ENCODE data around the gene CD164L2. TPM values are rescaled to one million over a fixed set of nuclear protein-coding genes. Genes with fewer than 3 reads are reported as not detected.
"Not testable (repeated sequence)": the region's sequence is repeated elsewhere in the genome, so short reads cannot be mapped to it uniquely, and the experiment has no call there.

Gene CD164L2
- total RNA-seq (2014; rRNA removed; shearing (Covaris generic)): not detected in 2 replicates

DNA sequence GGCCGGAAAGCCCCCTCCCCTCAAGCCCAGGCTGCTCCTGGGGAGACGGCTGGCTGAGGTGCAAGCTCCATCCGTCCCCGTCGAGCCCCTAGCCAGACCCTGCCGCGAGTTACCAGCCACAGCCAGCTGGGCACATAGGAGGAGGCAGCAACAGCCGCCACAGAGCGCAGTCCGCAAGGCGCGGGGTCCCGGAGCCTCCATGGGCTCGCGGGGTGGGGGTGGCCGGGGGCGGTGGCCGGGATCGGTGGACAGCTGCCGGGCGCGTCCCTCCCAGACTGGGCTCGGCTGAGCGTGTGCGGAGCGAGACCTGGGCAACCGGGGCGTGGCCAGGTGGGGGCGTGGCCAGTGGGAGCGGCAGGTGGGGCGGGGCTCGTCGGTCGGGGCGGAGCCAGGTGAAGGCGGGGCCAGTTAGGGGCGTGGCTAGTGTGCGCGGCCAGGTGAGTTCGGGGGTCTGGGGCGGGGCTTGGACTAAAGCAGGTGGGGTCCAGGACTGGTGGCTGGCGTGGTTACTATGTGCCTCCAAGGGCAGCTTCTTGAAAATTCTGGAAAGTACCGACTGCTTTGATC lies at the start of gene CD164L2:
TSS of gene CD164L2 (minus strand) at position 295 of the 567 bp plus-strand sequence. CDS start at position 201, 94 bp downstream.
- DNase-seq (ENCODE audit: low read depth): no peak

GRCh38 chr1:27432725-27433124 lies 49.6 kb upstream of the CD164L2 start:
- not testable (repeated sequence) for DNase-seq (ENCODE audit: low read depth)

DNA sequence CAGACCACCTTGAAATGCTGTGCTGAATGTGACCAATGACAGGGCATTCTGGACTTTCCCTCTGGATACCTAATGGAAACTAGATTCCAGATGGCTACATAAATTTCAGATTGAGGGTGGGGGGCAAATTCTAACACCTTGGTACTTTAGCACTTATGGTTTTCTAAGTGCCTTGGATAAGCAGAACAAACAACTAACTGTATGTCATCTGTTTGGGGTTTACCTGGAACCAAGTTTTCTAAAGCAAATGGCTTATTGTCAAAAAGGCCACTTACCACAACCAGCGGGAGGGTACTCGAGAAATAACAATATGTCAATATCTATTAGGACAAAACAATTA lies 48.4 kb upstream of the CD164L2 start:
- no peak for DNase-seq (ENCODE audit: low read depth)

- DNase-seq (ENCODE audit: low read depth): peak; percentile 29
Measured at GRCh38 chr1:27430903-27431600, 47.9 kb upstream of the CD164L2 start.

DNA sequence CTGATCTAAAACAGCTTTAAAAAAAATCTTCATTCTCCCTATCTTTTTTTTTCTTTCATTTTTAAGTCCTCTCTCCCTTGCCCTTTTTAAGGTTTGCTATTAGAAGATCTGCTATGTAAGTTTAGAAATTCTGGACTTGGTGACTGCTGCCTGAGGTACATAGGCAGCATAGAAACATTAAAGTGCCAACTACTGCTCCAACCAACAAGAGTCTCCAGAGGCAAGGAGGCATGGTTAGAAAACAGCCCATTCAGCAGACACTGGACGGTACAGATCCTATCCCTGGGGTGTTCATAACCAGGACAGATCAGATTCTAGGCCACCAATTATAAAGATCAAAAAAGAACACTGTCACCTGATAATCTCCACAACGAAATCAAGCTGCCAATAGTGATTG lies 45.9 kb upstream of the CD164L2 start:
- DNase-seq (ENCODE audit: low read depth): no peak

- DNase-seq (ENCODE audit: low read depth): peak; percentile 87
Measured at GRCh38 chr1:27428316-27429028, 45.3 kb upstream of the CD164L2 start.

GRCh38 chr1:27427816-27428315 lies 44.7 kb upstream of the CD164L2 start:
- DNase-seq (ENCODE audit: low read depth): no peak

- no peak for DNase-seq (ENCODE audit: low read depth)
Measured at GRCh38 chr1:27427329-27427728, 44.2 kb upstream of the CD164L2 start.

GRCh38 chr1:27423709-27424108 lies 40.6 kb upstream of the CD164L2 start:
- no peak for DNase-seq (ENCODE audit: low read depth)

DNA sequence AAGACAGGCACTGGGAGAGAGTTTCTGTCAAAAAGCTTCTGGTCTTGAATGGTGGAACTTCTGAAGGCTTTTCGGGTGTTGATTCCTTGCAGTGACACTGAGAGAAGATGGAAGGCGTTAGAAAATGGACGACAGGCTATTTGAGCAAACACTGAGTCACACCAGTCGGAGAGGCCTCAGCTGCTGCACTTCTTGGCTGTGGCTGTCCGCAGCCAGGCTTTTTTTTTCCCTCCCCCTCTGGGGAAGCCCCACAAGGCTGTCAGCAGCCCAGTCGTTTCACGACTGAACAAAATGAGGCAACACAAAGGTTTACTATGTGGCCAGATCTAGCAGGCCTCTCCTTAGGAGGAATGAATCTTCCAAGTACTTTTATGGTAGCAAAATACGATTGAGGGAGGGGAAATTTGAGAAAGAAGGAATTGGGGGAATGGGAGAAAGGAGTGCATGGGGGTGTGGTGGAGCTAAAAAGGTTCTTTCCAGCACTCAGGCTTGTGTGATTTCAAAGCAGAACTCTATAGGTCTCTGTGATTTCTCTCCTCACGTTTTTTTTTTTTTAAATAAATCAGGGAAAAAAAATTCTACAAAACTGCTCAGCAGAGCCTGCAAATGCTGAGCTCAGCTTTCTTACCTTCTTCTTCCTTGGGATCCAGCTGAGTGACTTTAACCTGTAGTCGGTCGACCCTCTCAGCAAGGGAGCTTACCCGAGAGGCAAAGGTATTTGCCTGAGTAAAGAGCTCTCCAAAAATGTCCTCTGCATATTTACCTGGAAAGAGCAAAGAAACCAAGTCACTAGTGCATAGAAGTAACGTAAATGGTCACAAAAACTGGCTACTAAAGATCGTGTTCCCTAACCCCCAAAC lies 35.4 kb upstream of the CD164L2 start:
- peak; percentile 94 for DNase-seq (ENCODE audit: low read depth)

- no peak for DNase-seq (ENCODE audit: low read depth)
Measured at GRCh38 chr1:27417713-27418112, 34.6 kb upstream of the CD164L2 start.

DNA sequence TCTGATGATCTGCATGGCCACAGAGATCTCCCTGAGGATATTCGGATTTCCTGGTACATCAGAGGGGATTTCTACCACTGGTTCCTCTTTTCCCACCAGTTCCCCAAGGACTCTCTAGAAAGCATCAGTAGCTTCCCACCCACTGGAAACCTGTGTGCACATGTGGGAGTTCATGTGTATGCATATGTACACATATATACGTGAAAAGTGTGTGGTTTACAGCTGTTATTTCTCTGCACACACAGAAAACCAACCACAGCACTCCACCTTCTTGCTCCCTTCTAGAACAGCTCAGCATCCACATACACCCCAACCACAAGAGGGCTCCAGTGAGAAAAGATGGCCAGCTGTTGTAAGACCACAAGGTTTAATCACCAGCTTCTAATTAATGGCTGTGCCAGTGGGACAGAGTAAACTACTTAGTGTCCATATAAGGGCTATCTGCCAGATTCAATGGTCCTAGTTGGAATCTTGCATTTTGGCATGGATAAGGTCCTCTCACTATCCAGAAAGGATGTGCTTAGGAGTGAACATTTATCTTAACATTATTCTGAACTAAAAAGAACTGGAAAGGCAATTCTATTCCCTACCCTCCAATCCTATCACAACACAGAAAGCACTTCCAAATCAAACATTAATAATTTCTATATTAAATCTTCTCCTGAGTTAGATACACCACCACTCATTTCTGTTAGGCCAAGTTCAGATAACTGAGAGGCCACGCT lies 33.4 kb upstream of the CD164L2 start:
- DNase-seq (ENCODE audit: low read depth): peak; percentile 76

- DNase-seq (ENCODE audit: low read depth): no peak
Measured at GRCh38 chr1:27414091-27414490, 31.0 kb upstream of the CD164L2 start.

- no peak for DNase-seq (ENCODE audit: low read depth)
Measured at GRCh38 chr1:27413004-27413403, 29.9 kb upstream of the CD164L2 start.

DNA sequence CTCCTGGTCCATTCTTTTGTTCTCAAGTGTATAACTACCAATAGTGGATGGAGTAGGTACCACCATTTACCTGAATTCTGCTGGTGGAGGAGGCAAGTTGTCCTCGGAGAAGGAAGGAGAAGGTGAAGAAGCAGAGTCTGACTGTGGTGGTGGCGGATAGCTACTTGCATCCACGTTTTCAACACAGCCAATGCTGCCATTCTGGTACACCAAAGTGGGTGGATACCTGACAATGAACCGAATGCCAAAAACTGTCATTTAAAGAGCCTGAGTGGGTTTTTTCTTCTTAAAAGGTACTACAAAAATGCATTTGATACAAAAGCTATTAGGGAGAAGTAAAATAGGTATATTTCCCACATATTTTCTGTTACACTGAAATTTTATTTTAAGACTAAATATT lies 29.4 kb upstream of the CD164L2 start:
- no peak for DNase-seq (ENCODE audit: low read depth)

- DNase-seq (ENCODE audit: low read depth): no peak
Measured at GRCh38 chr1:27410709-27411108, 27.6 kb upstream of the CD164L2 start.

GRCh38 chr1:27409669-27410068 lies 26.5 kb upstream of the CD164L2 start:
- DNase-seq (ENCODE audit: low read depth): no peak

DNA sequence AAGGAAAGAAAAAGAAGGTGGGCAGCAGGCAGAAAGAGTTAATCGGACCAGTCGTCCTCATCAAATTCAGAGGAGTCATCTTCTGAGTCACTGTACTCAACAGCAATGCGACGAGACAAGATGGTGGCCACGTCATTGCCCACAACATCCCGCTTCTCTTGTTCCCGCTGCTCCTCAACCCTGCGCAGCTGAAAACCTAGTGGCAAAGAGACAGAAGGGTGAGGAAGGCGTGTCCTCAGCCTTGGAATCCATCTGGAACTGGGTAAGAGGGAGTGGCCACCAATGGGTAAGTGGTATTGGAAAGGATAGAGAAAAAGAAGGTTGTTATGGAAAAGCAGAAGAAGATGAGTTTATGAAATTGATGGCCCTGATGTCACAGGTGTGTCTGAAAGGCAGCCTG lies 25.0 kb upstream of the CD164L2 start:
- DNase-seq (ENCODE audit: low read depth): peak; percentile 91

DNA sequence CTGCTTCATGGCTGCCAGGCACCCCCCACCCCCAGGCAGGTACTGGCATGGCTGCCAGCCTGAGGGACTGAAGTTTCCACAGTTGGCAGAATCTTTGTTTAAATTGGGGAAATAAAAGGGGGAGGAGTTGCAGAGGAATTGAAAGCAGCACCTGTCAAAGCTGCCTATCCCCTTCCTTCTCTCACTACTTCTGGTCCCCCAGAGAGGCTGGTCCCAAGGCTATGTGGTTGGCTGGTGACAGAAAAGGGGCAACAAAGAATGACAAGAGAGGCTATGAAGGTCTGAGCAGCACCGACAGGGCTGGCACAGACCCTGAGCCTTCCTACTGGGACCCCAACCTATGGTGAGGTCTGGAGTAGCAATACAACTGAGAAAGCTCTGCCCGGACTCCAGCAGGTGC lies 23.7 kb upstream of the CD164L2 start:
- DNase-seq (ENCODE audit: low read depth): not testable (repeated sequence)

- no peak for DNase-seq (ENCODE audit: low read depth)
Measured at GRCh38 chr1:27406362-27406680, 23.2 kb upstream of the CD164L2 start.

DNA sequence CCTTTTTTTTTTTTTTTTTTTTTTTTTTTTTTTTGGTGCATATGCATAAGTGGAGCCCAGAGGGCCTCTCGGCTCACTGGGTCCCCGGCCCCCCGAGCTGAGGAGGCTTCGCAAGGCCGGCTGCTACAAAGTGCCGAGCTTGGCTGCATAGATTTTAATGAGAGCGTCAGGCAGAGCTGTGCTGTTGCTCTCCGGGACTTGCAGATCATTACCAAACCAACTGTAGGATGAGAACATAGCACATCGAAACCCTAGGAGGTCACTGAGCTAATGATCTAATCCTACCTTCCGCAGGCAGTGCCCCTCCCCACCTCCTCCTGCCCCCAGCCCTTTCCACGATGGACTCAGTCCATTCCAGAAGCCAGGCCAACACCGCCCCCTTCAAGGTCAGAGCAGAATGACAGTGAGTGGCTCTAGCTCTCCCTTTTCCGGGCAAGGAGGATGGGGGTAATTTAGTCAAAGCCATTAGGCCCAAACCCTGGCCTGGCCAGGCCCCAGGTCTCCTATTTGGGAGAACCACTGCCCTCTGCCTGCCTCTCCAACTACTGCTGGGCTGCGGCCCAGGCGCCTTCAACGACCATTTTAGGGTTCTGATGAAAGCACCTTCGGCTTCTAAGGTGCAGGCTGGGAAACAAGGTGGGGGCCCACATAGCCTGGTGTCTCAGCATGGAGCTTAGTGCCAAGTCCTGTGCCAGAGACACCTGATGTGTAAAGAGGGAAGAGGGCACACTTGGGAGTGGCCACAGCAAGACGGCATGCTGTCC lies 22.6 kb upstream of the CD164L2 start:
- DNase-seq (ENCODE audit: low read depth): not testable (repeated sequence)
